ENCODE data around the gene NRTN. TPM values are rescaled to one million over a fixed set of nuclear protein-coding genes. Genes with fewer than 3 reads are reported as not detected.

Gene NRTN
- total RNA-seq, 1 donor from 2014 or later: not detected

- FAIRE-seq: no peak
- no peak for DNase-seq (ENCODE audit: low spot score in 2 of 2)
Observed at GRCh38 chr19:5789886-5790558, 14.8 kb upstream of the NRTN start.

- FAIRE-seq (no peak), DNase-seq (ENCODE audit: low spot score in 2 of 2) (peak; percentile 98 to 99)
Observed at GRCh38 chr19:5790559-5791520, 14.0 kb upstream of the NRTN start, which contains the start of gene DUS3L. Gene DUS3L, minus strand, starts transcription at chr19:5791163. Its CDS starts 22 bp downstream, at chr19:5791141.

- FAIRE-seq (no peak), DNase-seq (ENCODE audit: low spot score in 2 of 2) (no peak)
Observed at GRCh38 chr19:5792224-5792623, 12.6 kb upstream of the NRTN start.

GRCh38 chr19:5793188-5793587 lies 11.7 kb upstream of the NRTN start:
- DNase-seq (ENCODE audit: low spot score in 2 of 2): no peak
- FAIRE-seq: no peak

GRCh38 chr19:5795382-5795919 lies 9.4 kb upstream of the NRTN start:
- no peak for DNase-seq (ENCODE audit: low spot score in 2 of 2)
- no peak for FAIRE-seq

GRCh38 chr19:5798244-5798643 lies 6.6 kb upstream of the NRTN start:
- DNase-seq (ENCODE audit: low spot score in 2 of 2): no peak

GRCh38 chr19:5799247-5800241 lies 5.3 kb upstream of the NRTN start:
- no peak for DNase-seq (ENCODE audit: low spot score in 2 of 2)
- no peak for FAIRE-seq

More at GRCh38 chr19:5798244-5798643, 6.6 kb upstream of the NRTN start:
- no peak for FAIRE-seq

GRCh38 chr19:5800361-5801270 lies 4.3 kb upstream of the NRTN start:
- FAIRE-seq (no peak), DNase-seq (ENCODE audit: low spot score in 2 of 2) (no peak)

GRCh38 chr19:5801796-5802619 lies 2.9 kb upstream of the NRTN start:
- no peak for DNase-seq (ENCODE audit: low spot score in 2 of 2)
- no peak for FAIRE-seq

GRCh38 chr19:5803441-5803751 lies 1.5 kb upstream of the NRTN start:
- FAIRE-seq (no peak), DNase-seq (ENCODE audit: low spot score in 2 of 2) (no peak)

- peak; percentile 84 to 89 for DNase-seq (ENCODE audit: low spot score in 2 of 2)
- FAIRE-seq: no peak
Observed at GRCh38 chr19:5803752-5804515, 933 bp upstream of the NRTN start.

- DNase-seq (ENCODE audit: low spot score in 2 of 2) (peak in 1 of 2 donors; percentile 72), FAIRE-seq (no peak)
Observed at GRCh38 chr19:5805462-5806132, 730 bp downstream of the NRTN start.

- FAIRE-seq (no peak), DNase-seq (ENCODE audit: low spot score in 2 of 2) (no peak)
Observed at GRCh38 chr19:5806133-5806489, 1.2 kb downstream of the NRTN start.

GRCh38 chr19:5806905-5807304 lies 2.0 kb downstream of the NRTN start:
- DNase-seq (ENCODE audit: low spot score in 2 of 2): no peak
- FAIRE-seq: no peak

- FAIRE-seq (no peak), DNase-seq (ENCODE audit: low spot score in 2 of 2) (no peak)
Observed at GRCh38 chr19:5808120-5808816, 3.4 kb downstream of the NRTN start.

GRCh38 chr19:5809053-5809452 lies 4.2 kb downstream of the NRTN start:
- FAIRE-seq (no peak), DNase-seq (ENCODE audit: low spot score in 2 of 2) (no peak)
